GM23248 (cell line): ENCODE results near the gene LRIG2. TPM values are rescaled to one million over a fixed set of nuclear protein-coding genes. Genes with fewer than 3 reads are reported as not detected.
"Not testable (repeated sequence)": the region's sequence is repeated elsewhere in the genome, so short reads cannot be mapped to it uniquely, and the experiment has no call there.

Experiments used
- DNase-seq: peaks from one replicate; pipeline ENCODE4 v3.0.0-alpha.2; 2015
- H2AFZ ChIP-seq: fragments of 200-600 bp; sonication (generic); 2 replicates; pipeline ENCODE4 v1.6.1; 2016; ENCODE audit warnings: antibody characterized with exemption
- H3F3A ChIP-seq: fragments of 200-600 bp; sonication (generic); 2 replicates; pipeline ENCODE4 v1.6.1; 2016; ENCODE audit warnings: mild to moderate bottlenecking, antibody characterized with exemption, mixed run types; ENCODE audit not compliant: insufficient read depth
- H3K27ac ChIP-seq: fragments of 200-600 bp; sonication (generic); 2 replicates; pipeline ENCODE4 v1.5.1; 2016; ENCODE audit warnings: mild to moderate bottlenecking
- H3K27me3 ChIP-seq: fragments of 200-600 bp; sonication (generic); replicated peaks from 2 replicates; pipeline ENCODE4 v1.6.1; 2016; ENCODE audit warnings: mild to moderate bottlenecking; ENCODE audit not compliant: insufficient read depth
- H3K36me3 ChIP-seq: fragments of 200-600 bp; sonication (generic); 2 replicates; pipeline ENCODE4 v1.6.1; 2016; ENCODE audit warnings: low read depth, mild to moderate bottlenecking
- H3K4me1 ChIP-seq: fragments of 200-600 bp; sonication (generic); 2 replicates; pipeline ENCODE4 v1.6.1; 2016; ENCODE audit warnings: mild to moderate bottlenecking; ENCODE audit not compliant: insufficient read depth
- H3K4me2 ChIP-seq: fragments of 200-600 bp; sonication (generic); one replicate; pipeline ENCODE4 v1.6.1; 2016; ENCODE audit warnings: mild to moderate bottlenecking; ENCODE audit not compliant: unreplicated experiment
- H3K4me3 ChIP-seq: fragments of 200-600 bp; sonication (generic); 2 replicates; pipeline ENCODE4 v1.5.1; 2016; ENCODE audit warnings: mild to moderate bottlenecking
- H3K79me2 ChIP-seq: fragments of 200-600 bp; sonication (generic); 2 replicates; pipeline ENCODE4 v1.6.1; 2016; ENCODE audit warnings: mild to moderate bottlenecking; ENCODE audit not compliant: insufficient read depth
- H3K9ac ChIP-seq: fragments of 200-600 bp; sonication (generic); 2 replicates; pipeline ENCODE4 v1.6.1; 2016; ENCODE audit warnings: mild to moderate bottlenecking
- H3K9me2 ChIP-seq: fragments of 200-600 bp; sonication (generic); 2 replicates; pipeline ENCODE4 v1.6.1; 2016; ENCODE audit warnings: mixed run types, mild to moderate bottlenecking, moderate library complexity; ENCODE audit not compliant: insufficient read depth
- H3K9me3 ChIP-seq: fragments of 200-600 bp; sonication (generic); one replicate; pipeline ENCODE4 v1.6.1; 2017; ENCODE audit warnings: low read depth
- H4K20me1 ChIP-seq: fragments of 200-600 bp; sonication (generic); 2 replicates; pipeline ENCODE4 v1.6.0; 2016; ENCODE audit not compliant: insufficient read depth
- EZH2 ChIP-seq: fragments of 200-600 bp; sonication (generic); IDR thresholded peaks from 2 replicates; pipeline ENCODE4 v1.6.1; 2018; ENCODE audit warnings: antibody characterized with exemption, mild to moderate bottlenecking; ENCODE audit not compliant: insufficient read depth, poor library complexity, severe bottlenecking
- EZH2phosphoT487 ChIP-seq: fragments of 200-600 bp; sonication (generic); IDR thresholded peaks from 2 replicates; pipeline ENCODE4 v1.6.1; 2018; ENCODE audit warnings: antibody characterized with exemption, moderate library complexity, mild to moderate bottlenecking, low read depth; ENCODE audit not compliant: insufficient read depth
- WGBS, 2 experiments: methylation state at CpG; one replicate each; pipeline ENCODE4 v1.1.6; 2015 to 2017; ENCODE audit warnings: low lambda C conversion rate in 2 of 2, low coverage in 1 of 2; ENCODE audit errors: missing lambda C conversion rate in 2 of 2; 5-methylcytosine and 5-hydroxymethylcytosine counted together
- in situ Hi-C: fragments of 300-500 bp; cut with MboI; formaldehyde crosslinking; loops from 2 replicates; pipeline ENCODE4 v1.15.0; 2020
- polyA plus RNA-seq: library from polyadenylated mRNA; unstranded; fragments of >200 nt; fragmentation: Nextera tagmentation; extraction: Ambion mirVana; gene quantifications from 2 replicates; pipeline ENCODE4 v1.2.1, GENCODE V29; 2016
- total RNA-seq: library from RNA; depleted of rRNA; stranded (reverse); fragments of >200 nt; shearing (Covaris generic); gene quantifications from 2 replicates; pipeline ENCODE4 v1.2.3, GENCODE V29; 2014

The LRIG2 gene
- total and polyA plus RNA-seq, 2 experiments from 2014 or later, result 4.1 to 6.3 TPM

- Histone ChIP-seq H3K4me2 (no peak overlapping the region), H3K9me2 (no peaks in the 10 kb centered on the region), H3F3A (peaks cover 25% of the 10 kb centered on the region), H3K27me3 (no peaks in the 10 kb centered on the region), H3K4me1 (peaks cover 31% of the 10 kb centered on the region), H3K36me3 (no peaks in the 10 kb centered on the region), H3K27ac (no peak overlapping the region), H3K79me2 (no peaks in the 10 kb centered on the region), H3K9ac (no peak overlapping the region), H3K9me3 (no peaks in the 10 kb centered on the region), H3K4me3 (no peak overlapping the region), H4K20me1 (no peaks in the 10 kb centered on the region), H2AFZ (no peak overlapping the region)
- in situ Hi-C loops, result loop anchor here (10.0 kb wide), 1 partner anchor 155 kb away; no protein-coding TSS in a partner anchor
- WGBS, 2 experiments, result 58 to 60% methylated on average over 2 of the region's 2 CpGs
- DNase-seq, result no peak
- TF ChIP-seq EZH2phosphoT487 (no peak), EZH2 (no peak)
These were observed 33.0 kb upstream of the LRIG2 start for GRCh38 chr1:113040041-113040440.

GRCh38 chr1:113040718-113041412, 32.1 kb upstream of the LRIG2 start:
- no peak overlapping the region for H2AFZ ChIP-seq
- in situ Hi-C loops, result loop anchor here (10.0 kb wide), 1 partner anchor 156 kb away; no protein-coding TSS in a partner anchor
- 78 to 80% methylated on average over 8 of the region's 8 CpGs for WGBS, 2 experiments
- no peaks in the 10 kb centered on the region for H3K9me3 ChIP-seq
- no peaks in the 10 kb centered on the region for H4K20me1 ChIP-seq
- H3K4me2 ChIP-seq, result no peak overlapping the region
- no peak overlapping the region for H3K4me3 ChIP-seq
- TF ChIP-seq EZH2phosphoT487 (no peak), EZH2 (no peak)
- peaks cover 30% of the 10 kb centered on the region for H3K4me1 ChIP-seq
- H3K36me3 ChIP-seq, result no peaks in the 10 kb centered on the region
- no peak overlapping the region for H3K9ac ChIP-seq
- H3K27ac ChIP-seq, result no peak overlapping the region
- peaks cover 25% of the 10 kb centered on the region for H3F3A ChIP-seq
- H3K9me2 ChIP-seq, result no peaks in the 10 kb centered on the region
- no peaks in the 10 kb centered on the region for H3K27me3 ChIP-seq
- DNase-seq, result no peak
- H3K79me2 ChIP-seq, result no peaks in the 10 kb centered on the region

GRCh38 chr1:113041569-113042284, 31.3 kb upstream of the LRIG2 start:
- whole genome bisulfite sequencing, 2 experiments, result 41 to 50% methylated on average over 1 of the region's 1 CpG
- H3K9ac ChIP-seq, result peak overlapping the region; percentile 22; the same call in 1 of the 2 replicates
- peaks cover 25% of the 10 kb centered on the region for H3F3A ChIP-seq
- H3K36me3 ChIP-seq, result no peaks in the 10 kb centered on the region
- H3K9me3 ChIP-seq, result no peaks in the 10 kb centered on the region
- peak overlapping the region; percentile 67 for H3K4me2 ChIP-seq
- no peak overlapping the region for H3K4me3 ChIP-seq
- TF ChIP-seq EZH2 (no peak), EZH2phosphoT487 (no peak)
- no peaks in the 10 kb centered on the region for H3K27me3 ChIP-seq
- H3K9me2 ChIP-seq, result no peaks in the 10 kb centered on the region
- H4K20me1 ChIP-seq, result no peaks in the 10 kb centered on the region
- in situ Hi-C loops, result loop anchor here (10.0 kb wide), 1 partner anchor 157 kb away; no protein-coding TSS in a partner anchor
- H3K79me2 ChIP-seq, result no peaks in the 10 kb centered on the region
- peak overlapping the region; percentile 75 for H3K27ac ChIP-seq
- DNase-seq, result peak; percentile 36
- H2AFZ ChIP-seq, result peak overlapping the region; percentile 42; the same call in 1 of the 2 replicates
- peaks cover 26% of the 10 kb centered on the region for H3K4me1 ChIP-seq

GRCh38 chr1:113042285-113043143, 30.5 kb upstream of the LRIG2 start:
- Histone ChIP-seq H3K4me3 (peak overlapping the region; percentile 23; the same call in 1 of the 2 replicates), H3K9me3 (no peaks in the 10 kb centered on the region), H4K20me1 (no peaks in the 10 kb centered on the region), H3K27ac (peak overlapping the region; percentile 75), H3K79me2 (no peaks in the 10 kb centered on the region), H3K36me3 (no peaks in the 10 kb centered on the region), H3K4me1 (peaks cover 24% of the 10 kb centered on the region), H3K9ac (peak overlapping the region; percentile 43), H3K27me3 (no peaks in the 10 kb centered on the region), H2AFZ (peak overlapping the region; percentile 42), H3K9me2 (no peaks in the 10 kb centered on the region), H3K4me2 (peak overlapping the region; percentile 67), H3F3A (peaks cover 25% of the 10 kb centered on the region)
- TF ChIP-seq EZH2 (no peak), EZH2phosphoT487 (no peak)
- in situ Hi-C loops, result loop anchor here (10.0 kb wide), 1 partner anchor 158 kb away; no protein-coding TSS in a partner anchor
- DNase-seq, result peak; percentile 94
- WGBS, 2 experiments, result 4% methylated on average over 11 of the region's 11 CpGs

- peak overlapping the region; percentile 23; the same call in 1 of the 2 replicates for H3K4me3 ChIP-seq
- H2AFZ ChIP-seq, result peak overlapping the region; percentile 42; the same call in 1 of the 2 replicates
- H3K27me3 ChIP-seq, H3K36me3 ChIP-seq, H3K9me2 ChIP-seq, DNase-seq, H3K79me2 ChIP-seq, H3K9me3 ChIP-seq, H4K20me1 ChIP-seq: not testable (repeated sequence)
- WGBS, 2 experiments, result 48% methylated on average over 12 of the region's 12 CpGs
- peaks cover 24% of the 10 kb centered on the region for H3K4me1 ChIP-seq
- in situ Hi-C loops, result loop anchor here (10.0 kb wide), 1 partner anchor 158 kb away; no protein-coding TSS in a partner anchor
- peak overlapping the region; percentile 43 for H3K9ac ChIP-seq
- H3F3A ChIP-seq, result peaks cover 25% of the 10 kb centered on the region
- peak overlapping the region; percentile 75 for H3K27ac ChIP-seq
- H3K4me2 ChIP-seq, result peak overlapping the region; percentile 67
These were observed 29.9 kb upstream of the LRIG2 start for GRCh38 chr1:113043144-113043488.
